ENCODE results near the gene APLNR. TPM values are rescaled to one million over a fixed set of nuclear protein-coding genes. Genes with fewer than 3 reads are reported as not detected.

The APLNR gene
- total RNA-seq, 1 experiment from 2014 or later = 0.66 TPM

- no peak for TF ChIP-seq CDX4 (CRISPR knock-in tag; IDR thresholded peaks at IDR 0.05; ENCODE audit: borderline replicate concordance)
- no peak for TF ChIP-seq ATF3 (CRISPR knock-in tag; conservative IDR thresholded peaks at IDR 0.05)
- no peak for TF ChIP-seq TEAD4 (CRISPR knock-in tag; IDR thresholded peaks at IDR 0.05)
- TF ChIP-seq HMGXB4 (CRISPR knock-in tag; IDR thresholded peaks at IDR 0.05) = no peak
- no peak for TF ChIP-seq MYBL2 (CRISPR knock-in tag; IDR thresholded peaks at IDR 0.05)
Observed at GRCh38 chr11:57223601-57224000, 13.4 kb downstream of the APLNR start (continued).

- CTCF ChIA-PET = interaction anchor here (0.7 kb wide), 1 partner anchor 27 kb away, joined by 5 read pairs; no protein-coding TSS in a partner anchor
- no peaks in the 10 kb centered on the region for H3K4me1 Mint-ChIP-seq
- POLR2A ChIA-PET = no interaction called here
- H3K27me3 Mint-ChIP-seq (ENCODE audit: low read depth) = no peaks in the 10 kb centered on the region; the same call in 1 of the 2 replicates
- peaks cover 6% of the 10 kb centered on the region for H3K9me3 Mint-ChIP-seq
- no peak overlapping the region for H3K4me3 Mint-ChIP-seq
- no peak for TF ChIP-seq MYBL2 (CRISPR knock-in tag; IDR thresholded peaks at IDR 0.05)
- TF ChIP-seq TP53 (CRISPR knock-in tag; IDR thresholded peaks at IDR 0.05) = no peak
- TF ChIP-seq USF1 (CRISPR knock-in tag; IDR thresholded peaks at IDR 0.05) = no peak
- TF ChIP-seq E2F1 (CRISPR knock-in tag; IDR thresholded peaks at IDR 0.05) = no peak
- no peak for TF ChIP-seq JAZF1 (CRISPR knock-in tag; IDR thresholded peaks at IDR 0.05)
- TF ChIP-seq MXD4 (CRISPR knock-in tag; IDR thresholded peaks at IDR 0.05; ENCODE audit: borderline replicate concordance) = no peak
- TF ChIP-seq NFATC4 (CRISPR knock-in tag; IDR thresholded peaks at IDR 0.05) = no peak
- no peak for TF ChIP-seq NR1H2 (CRISPR knock-in tag; IDR thresholded peaks at IDR 0.05)
- TF ChIP-seq ATF2 (CRISPR knock-in tag; IDR thresholded peaks at IDR 0.05; ENCODE audit: borderline replicate concordance, low read depth) = no peak
- TF ChIP-seq CBFB (CRISPR knock-in tag; IDR thresholded peaks at IDR 0.05; ENCODE audit: low read depth) = no peak
- no peak for TF ChIP-seq USF2 (CRISPR knock-in tag; IDR thresholded peaks at IDR 0.05)
- ATAC-seq (no peak), DNase-seq (ENCODE audit: low spot score) (no peak)
- H3K36me3 Mint-ChIP-seq = no peaks in the 10 kb centered on the region
- no peak overlapping the region for H3K27ac Mint-ChIP-seq
Observed at GRCh38 chr11:57222239-57222638, 14.8 kb downstream of the APLNR start.

GRCh38 chr11:57219021-57219627, 17.9 kb downstream of the APLNR start:
- Mint-ChIP-seq H3K9me3 (no peaks in the 10 kb centered on the region), H3K4me3 (no peak overlapping the region), H3K36me3 (no peaks in the 10 kb centered on the region), H3K4me1 (peaks cover 2% of the 10 kb centered on the region; the same call in 1 of the 2 replicates), H3K27ac (no peak overlapping the region), H3K27me3 (ENCODE audit: low read depth) (no peaks in the 10 kb centered on the region)
- ChIA-PET POLR2A (no interaction called here), CTCF (interaction anchor here (0.5 kb wide), 1 partner anchor 127 kb away, joined by 3 read pairs; no protein-coding TSS in a partner anchor)
- no peak for ATAC-seq
- TF ChIP-seq ERG (CRISPR knock-in tag; IDR thresholded peaks at IDR 0.05) = no peak
- no peak for TF ChIP-seq ATF6 (CRISPR knock-in tag; IDR thresholded peaks at IDR 0.05)
- no peak for TF ChIP-seq ZSCAN18 (CRISPR knock-in tag; IDR thresholded peaks at IDR 0.05)
- no peak for DNase-seq (ENCODE audit: low spot score)
